ENCODE data around the gene ODF2.
"Not testable (repeated sequence)": the region's sequence is repeated elsewhere in the genome, so short reads cannot be mapped to it uniquely, and the experiment has no call there.

DNA sequence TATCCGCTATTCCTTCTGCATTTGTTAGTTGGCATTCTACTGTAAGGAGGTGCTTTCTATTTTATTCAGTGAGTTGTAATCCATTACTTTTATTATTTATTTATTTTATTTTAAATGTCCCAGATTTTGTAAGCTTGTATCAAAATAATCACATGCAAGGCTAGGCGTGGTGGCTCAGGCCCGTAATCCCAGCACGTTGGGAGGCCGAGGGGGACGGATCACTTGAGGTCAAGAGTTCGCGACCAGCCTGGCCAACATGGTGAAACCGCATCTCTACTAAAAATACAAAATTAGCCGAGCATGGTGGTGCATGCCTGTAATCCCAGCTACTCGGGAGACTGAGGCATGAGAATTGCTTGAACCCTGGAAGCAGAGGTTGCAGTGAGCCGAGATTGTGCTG lies 50.1 kb downstream of the ODF2 start:
- not testable (repeated sequence) for TF ChIP-seq EZH2 (IDR thresholded peaks at IDR 0.05; ENCODE audit: borderline replicate concordance, low read length)
- TF ChIP-seq, protein P1, sequence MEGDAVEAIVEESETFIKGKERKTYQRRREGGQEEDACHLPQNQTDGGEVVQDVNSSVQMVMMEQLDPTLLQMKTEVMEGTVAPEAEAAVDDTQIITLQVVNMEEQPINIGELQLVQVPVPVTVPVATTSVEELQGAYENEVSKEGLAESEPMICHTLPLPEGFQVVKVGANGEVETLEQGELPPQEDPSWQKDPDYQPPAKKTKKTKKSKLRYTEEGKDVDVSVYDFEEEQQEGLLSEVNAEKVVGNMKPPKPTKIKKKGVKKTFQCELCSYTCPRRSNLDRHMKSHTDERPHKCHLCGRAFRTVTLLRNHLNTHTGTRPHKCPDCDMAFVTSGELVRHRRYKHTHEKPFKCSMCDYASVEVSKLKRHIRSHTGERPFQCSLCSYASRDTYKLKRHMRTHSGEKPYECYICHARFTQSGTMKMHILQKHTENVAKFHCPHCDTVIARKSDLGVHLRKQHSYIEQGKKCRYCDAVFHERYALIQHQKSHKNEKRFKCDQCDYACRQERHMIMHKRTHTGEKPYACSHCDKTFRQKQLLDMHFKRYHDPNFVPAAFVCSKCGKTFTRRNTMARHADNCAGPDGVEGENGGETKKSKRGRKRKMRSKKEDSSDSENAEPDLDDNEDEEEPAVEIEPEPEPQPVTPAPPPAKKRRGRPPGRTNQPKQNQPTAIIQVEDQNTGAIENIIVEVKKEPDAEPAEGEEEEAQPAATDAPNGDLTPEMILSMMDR (conservative IDR thresholded peaks at IDR 0.05 in 1 of 2, IDR thresholded peaks at IDR 0.05 in 1 of 2; ENCODE audit: extremely low read depth in 1 of 2, insufficient read depth in 1 of 2, low read depth in 1 of 2, low read length in 2 of 2), result not testable (repeated sequence)

Data from mammary epithelial cell (primary cell).